GM12878 (cell line): Measurements from ENCODE around the gene JAGN1.

Experiments
- BHLHE40 ChIP-seq, 2 experiments: fragments of 450-650 bp in 1 of 2; IDR thresholded peaks; 2 replicates each; pipeline ENCODE4 v1.6.1; 2011 to 2017; ENCODE audit warnings: low read depth in 2 of 2, borderline replicate concordance in 1 of 2, improper control_type of control experiment in 1 of 2, low read length in 1 of 2, mild to moderate bottlenecking in 1 of 2
- CBFB ChIP-seq: IDR thresholded peaks from 2 replicates; pipeline ENCODE4 v1.6.1; 2016; ENCODE audit warnings: antibody characterized with exemption, low read depth
- FOXK2 ChIP-seq: fragments of 450-650 bp; IDR thresholded peaks from 2 replicates; pipeline ENCODE4 v1.6.1; 2017; ENCODE audit warnings: mild to moderate bottlenecking, moderate library complexity
- JUNB ChIP-seq: IDR thresholded peaks from 2 replicates; pipeline ENCODE4 v1.6.1; 2016; ENCODE audit warnings: antibody characterized with exemption, mild to moderate bottlenecking
- POLR2A ChIP-seq: IDR thresholded peaks from 2 replicates; pipeline ENCODE4 v1.6.1; 2011; ENCODE audit warnings: low read depth, mild to moderate bottlenecking, low read length
- RCOR1 ChIP-seq: conservative IDR thresholded peaks from 2 replicates; pipeline ENCODE4 v1.6.1; 2012; ENCODE audit warnings: low read depth, low read length, improper control_type of control experiment
- STAT3 ChIP-seq: IDR thresholded peaks from 2 replicates; pipeline ENCODE4 v1.6.1; 2011; ENCODE audit warnings: low read depth, low read length, improper control_type of control experiment
- TAF1 ChIP-seq: IDR thresholded peaks from 2 replicates; pipeline ENCODE4 v1.6.1; 2011; ENCODE audit warnings: mild to moderate bottlenecking, low read depth, low read length, borderline replicate concordance
- ZNF274 ChIP-seq: IDR thresholded peaks from one replicate; pipeline ENCODE4 v1.8.0; 2011; ENCODE audit not compliant: insufficient read length, insufficient read depth
- TF ChIP-seq, protein P1 (sequence below): IDR thresholded peaks from 2 replicates; pipeline ENCODE4 v1.6.1; 2012; ENCODE audit warnings: low read depth, low read length, improper control_type of control experiment
- TF ChIP-seq, protein P2 (sequence below): IDR thresholded peaks from 2 replicates; pipeline ENCODE4 v1.6.1; 2011; ENCODE audit warnings: borderline replicate concordance, low read depth, mild to moderate bottlenecking, moderate library complexity, mixed read lengths, low read length; ENCODE audit not compliant: insufficient read depth; ENCODE audit errors: extremely low read length
- TF ChIP-seq, protein P3 (sequence below), 3 experiments: IDR thresholded peaks in 2 of 3; conservative IDR thresholded peaks in 1 of 3; 2 replicates each; pipeline ENCODE4 v1.5.1; 2011; ENCODE audit warnings: low read depth in 3 of 3, low read length in 3 of 3, mild to moderate bottlenecking in 3 of 3, control low read depth in 2 of 3, moderate library complexity in 2 of 3, inconsistent platforms in 1 of 3, mixed read lengths in 1 of 3; ENCODE audit not compliant: control insufficient read depth in 2 of 3, insufficient read depth in 1 of 3; ENCODE audit errors: extremely low read depth in 1 of 3
- TF ChIP-seq, protein P4 (sequence below): IDR thresholded peaks from 2 replicates; pipeline ENCODE4 v1.6.1; 2011; ENCODE audit warnings: low read depth, mild to moderate bottlenecking, low read length, moderate library complexity, borderline replicate concordance; ENCODE audit errors: extremely low read depth

DNA sequence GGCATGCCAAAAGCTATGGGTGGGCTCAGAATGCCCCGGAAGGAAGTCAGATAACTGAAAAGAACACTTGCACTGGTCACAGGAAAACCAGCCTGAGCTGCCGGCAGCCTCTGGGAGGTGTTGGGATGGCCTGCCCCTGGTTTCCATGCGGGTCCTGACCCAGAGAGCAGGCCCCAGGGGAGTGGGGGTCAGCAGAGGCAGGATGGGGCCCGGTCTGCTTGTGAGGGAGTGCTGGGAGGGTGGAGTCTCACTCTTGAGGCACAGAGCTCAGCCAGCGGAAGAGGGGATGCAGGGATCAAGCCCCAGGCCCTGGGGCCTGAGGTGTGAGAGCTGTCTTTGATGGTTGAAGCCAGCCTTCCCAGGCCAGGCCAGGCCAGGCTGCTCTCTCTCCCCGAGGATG, 44.2 kb upstream of the JAGN1 start:
- TF ChIP-seq, protein P1, sequence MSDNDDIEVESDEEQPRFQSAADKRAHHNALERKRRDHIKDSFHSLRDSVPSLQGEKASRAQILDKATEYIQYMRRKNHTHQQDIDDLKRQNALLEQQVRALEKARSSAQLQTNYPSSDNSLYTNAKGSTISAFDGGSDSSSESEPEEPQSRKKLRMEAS: no peak
- TF ChIP-seq, protein P2, sequence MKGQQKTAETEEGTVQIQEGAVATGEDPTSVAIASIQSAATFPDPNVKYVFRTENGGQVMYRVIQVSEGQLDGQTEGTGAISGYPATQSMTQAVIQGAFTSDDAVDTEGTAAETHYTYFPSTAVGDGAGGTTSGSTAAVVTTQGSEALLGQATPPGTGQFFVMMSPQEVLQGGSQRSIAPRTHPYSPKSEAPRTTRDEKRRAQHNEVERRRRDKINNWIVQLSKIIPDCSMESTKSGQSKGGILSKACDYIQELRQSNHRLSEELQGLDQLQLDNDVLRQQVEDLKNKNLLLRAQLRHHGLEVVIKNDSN: no peak
- TF ChIP-seq TAF1 (no peak), POLR2A (no peak), JUNB (no peak), BHLHE40 (IDR thresholded peaks at IDR 0.05; ENCODE audit: borderline replicate concordance in 1 of 2, low read depth in 2 of 2, low read length in 1 of 2) (no peak), ZNF274 (no peak), CBFB (no peak), FOXK2 (no peak), RCOR1 (no peak), STAT3 (no peak)
- TF ChIP-seq, protein P3, sequence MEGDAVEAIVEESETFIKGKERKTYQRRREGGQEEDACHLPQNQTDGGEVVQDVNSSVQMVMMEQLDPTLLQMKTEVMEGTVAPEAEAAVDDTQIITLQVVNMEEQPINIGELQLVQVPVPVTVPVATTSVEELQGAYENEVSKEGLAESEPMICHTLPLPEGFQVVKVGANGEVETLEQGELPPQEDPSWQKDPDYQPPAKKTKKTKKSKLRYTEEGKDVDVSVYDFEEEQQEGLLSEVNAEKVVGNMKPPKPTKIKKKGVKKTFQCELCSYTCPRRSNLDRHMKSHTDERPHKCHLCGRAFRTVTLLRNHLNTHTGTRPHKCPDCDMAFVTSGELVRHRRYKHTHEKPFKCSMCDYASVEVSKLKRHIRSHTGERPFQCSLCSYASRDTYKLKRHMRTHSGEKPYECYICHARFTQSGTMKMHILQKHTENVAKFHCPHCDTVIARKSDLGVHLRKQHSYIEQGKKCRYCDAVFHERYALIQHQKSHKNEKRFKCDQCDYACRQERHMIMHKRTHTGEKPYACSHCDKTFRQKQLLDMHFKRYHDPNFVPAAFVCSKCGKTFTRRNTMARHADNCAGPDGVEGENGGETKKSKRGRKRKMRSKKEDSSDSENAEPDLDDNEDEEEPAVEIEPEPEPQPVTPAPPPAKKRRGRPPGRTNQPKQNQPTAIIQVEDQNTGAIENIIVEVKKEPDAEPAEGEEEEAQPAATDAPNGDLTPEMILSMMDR (IDR thresholded peaks at IDR 0.05 in 2 of 3, conservative IDR thresholded peaks at IDR 0.05 in 1 of 3; ENCODE audit: control insufficient read depth in 2 of 3, extremely low read depth in 1 of 3, insufficient read depth in 1 of 3, low read depth in 3 of 3, low read length in 3 of 3): no peak
- TF ChIP-seq, protein P4, sequence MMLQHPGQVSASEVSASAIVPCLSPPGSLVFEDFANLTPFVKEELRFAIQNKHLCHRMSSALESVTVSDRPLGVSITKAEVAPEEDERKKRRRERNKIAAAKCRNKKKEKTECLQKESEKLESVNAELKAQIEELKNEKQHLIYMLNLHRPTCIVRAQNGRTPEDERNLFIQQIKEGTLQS: no peak
